Astrocyte (in vitro differentiated cells and primary cell): ENCODE results near the gene TIGD4. TPM values are rescaled to one million over a fixed set of nuclear protein-coding genes. Genes with fewer than 3 reads are reported as not detected.

Experiments
- DNase-seq: peaks from one replicate; pipeline ENCODE4 v3.0.0-alpha.2; 2010; ENCODE audit warnings: low read depth
- FAIRE-seq: peaks from 2 replicates; lab custom pipeline; 2011; peaks lifted over from hg19 to GRCh38; lab: Jason Lieb, UNC
- H2AFZ ChIP-seq: 2 replicates; pipeline ENCODE4 v1.6.0; 2012; ENCODE audit warnings: low read depth, low read length, inconsistent platforms
- H3K27ac ChIP-seq: 2 replicates; pipeline ENCODE4 v1.5.1; 2011; ENCODE audit warnings: low read depth, low read length, inconsistent platforms
- H3K27me3 ChIP-seq: 2 replicates; pipeline ENCODE4 v1.6.0; 2011; ENCODE audit warnings: low read length, inconsistent platforms; ENCODE audit not compliant: insufficient read depth
- H3K36me3 ChIP-seq: 2 replicates; pipeline ENCODE4 v1.5.1; 2011; ENCODE audit warnings: low read length, inconsistent platforms; ENCODE audit not compliant: insufficient read depth
- H3K4me1 ChIP-seq: 2 replicates; pipeline ENCODE4 v1.5.1; 2011; ENCODE audit warnings: low read length, inconsistent platforms; ENCODE audit not compliant: insufficient read depth
- H3K4me2 ChIP-seq: 2 replicates; pipeline ENCODE4 v1.6.0; 2012; ENCODE audit warnings: low read length, inconsistent platforms
- H3K4me3 ChIP-seq: 2 replicates; pipeline ENCODE4 v1.5.1; 2011; ENCODE audit warnings: low read depth, mild to moderate bottlenecking, low read length, inconsistent platforms; ENCODE audit not compliant: insufficient read depth
- H3K79me2 ChIP-seq: 2 replicates; pipeline ENCODE4 v1.6.0; 2012; ENCODE audit warnings: mild to moderate bottlenecking, low read length, inconsistent platforms; ENCODE audit not compliant: insufficient read depth
- H3K9ac ChIP-seq: 2 replicates; pipeline ENCODE4 v1.6.0; 2012; ENCODE audit warnings: mild to moderate bottlenecking, low read length, inconsistent platforms
- H3K9me3 ChIP-seq: 2 replicates; pipeline ENCODE4 v1.5.1; 2012; ENCODE audit warnings: low read depth, mild to moderate bottlenecking, low read length, inconsistent platforms; ENCODE audit not compliant: insufficient read depth
- H4K20me1 ChIP-seq: 2 replicates; pipeline ENCODE4 v1.6.0; 2012; ENCODE audit warnings: low read length, inconsistent platforms; ENCODE audit not compliant: insufficient read depth
- H3K27ac Mint-ChIP-seq: one replicate; pipeline ENCODE4 v1.8.0; 2021; ENCODE audit warnings: mild to moderate bottlenecking, mixed read lengths; ENCODE audit not compliant: unreplicated experiment
- H3K27me3 Mint-ChIP-seq: one replicate; pipeline ENCODE4 v1.8.0; 2021; ENCODE audit warnings: low read depth, mixed read lengths; ENCODE audit not compliant: unreplicated experiment
- H3K36me3 Mint-ChIP-seq: one replicate; pipeline ENCODE4 v1.8.0; 2021; ENCODE audit warnings: low read depth, mixed read lengths; ENCODE audit not compliant: unreplicated experiment
- H3K4me1 Mint-ChIP-seq: one replicate; pipeline ENCODE4 v1.8.0; 2021; ENCODE audit warnings: low read depth, mixed read lengths; ENCODE audit not compliant: unreplicated experiment
- H3K4me3 Mint-ChIP-seq: one replicate; pipeline ENCODE4 v1.8.0; 2021; ENCODE audit warnings: mild to moderate bottlenecking, moderate library complexity, mixed read lengths; ENCODE audit not compliant: unreplicated experiment
- H3K9me3 Mint-ChIP-seq: one replicate; pipeline ENCODE4 v1.8.0; 2021; ENCODE audit warnings: mild to moderate bottlenecking, mixed read lengths; ENCODE audit not compliant: unreplicated experiment
- CTCF ChIP-seq: IDR thresholded peaks from 2 replicates; pipeline ENCODE4 v1.5.1; 2011; ENCODE audit warnings: low read depth, mild to moderate bottlenecking, inconsistent platforms, low read length, moderate library complexity; ENCODE audit not compliant: insufficient read depth
- EZH2 ChIP-seq: IDR thresholded peaks from 2 replicates; pipeline ENCODE4 v1.6.1; 2012; ENCODE audit warnings: mild to moderate bottlenecking, low read length, inconsistent platforms; ENCODE audit not compliant: insufficient read depth
- total RNA-seq: library from RNA; stranded (reverse); gene quantifications from 2 replicates; pipeline ENCODE4 v1.2.1, GENCODE V29; 2021

The TIGD4 gene
- total RNA-seq, 1 donor from 2014 or later = 0.23 TPM

- no peak overlapping the region for H3K4me3 ChIP-seq
- H3K27ac ChIP-seq = no peak overlapping the region
- TF ChIP-seq EZH2 = no peak
- TF ChIP-seq CTCF = no peak
Measured at GRCh38 chr4:152734699-152735050, 44.9 kb downstream of the TIGD4 start.

DNA sequence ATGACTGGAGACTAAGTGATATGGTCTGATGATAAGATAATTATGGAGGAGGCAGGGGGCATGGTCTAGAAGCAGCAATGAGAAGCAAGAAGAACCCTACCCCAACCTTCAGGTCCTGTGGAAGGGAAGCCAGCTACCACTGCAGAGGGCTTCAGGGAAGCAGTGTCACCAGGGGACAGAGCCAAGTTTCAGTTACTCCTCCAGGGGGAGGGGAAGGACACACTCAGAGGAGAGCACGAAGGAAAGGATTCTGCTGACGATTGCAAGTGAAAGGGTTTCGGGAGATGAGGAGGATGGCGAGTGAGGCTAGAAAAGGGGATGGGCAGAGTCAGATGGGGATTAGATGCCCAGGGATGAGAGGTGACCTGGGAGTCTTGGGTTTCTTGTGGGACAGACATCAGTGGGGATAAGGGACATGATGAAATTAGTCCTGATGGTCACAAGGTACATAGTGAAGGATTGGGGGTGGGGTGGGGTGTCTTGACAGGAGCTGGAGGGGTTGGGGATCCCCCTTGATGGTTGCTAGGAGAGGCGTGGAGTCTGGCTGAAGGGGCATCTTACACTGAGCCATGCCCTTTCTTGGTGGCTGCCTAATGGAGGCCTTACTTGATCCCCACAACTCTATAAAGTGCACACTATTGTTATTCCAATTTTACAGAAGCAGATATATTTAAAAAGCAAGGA is 45.4 kb downstream of the TIGD4 start:
- FAIRE-seq = no peak
- TF ChIP-seq EZH2 (no peak), CTCF (no peak)
- H3K9me3 ChIP-seq = no peaks in the 10 kb centered on the region
- Mint-ChIP-seq H3K36me3 (no peaks in the 10 kb centered on the region), H3K27me3 (peaks cover 2% of the 10 kb centered on the region), H3K4me3 (no peak overlapping the region), H3K4me1 (no peaks in the 10 kb centered on the region), H3K9me3 (no peaks in the 10 kb centered on the region), H3K27ac (no peak overlapping the region)
- H2AFZ ChIP-seq = no peak overlapping the region
- no peaks in the 10 kb centered on the region for H3K36me3 ChIP-seq
- H3K27ac ChIP-seq = no peak overlapping the region
- H3K79me2 ChIP-seq = no peaks in the 10 kb centered on the region
- H3K4me2 ChIP-seq = no peak overlapping the region
- DNase-seq = no peak
- H3K27me3 ChIP-seq = peaks cover 5% of the 10 kb centered on the region
- no peak overlapping the region for H3K9ac ChIP-seq
- H3K4me3 ChIP-seq = no peak overlapping the region
- H4K20me1 ChIP-seq = no peaks in the 10 kb centered on the region
- H3K4me1 ChIP-seq = no peaks in the 10 kb centered on the region

More at GRCh38 chr4:152734699-152735050, 44.9 kb downstream of the TIGD4 start:
- Histone ChIP-seq H3K4me1 (no peaks in the 10 kb centered on the region), H3K36me3 (no peaks in the 10 kb centered on the region), H3K9me3 (no peaks in the 10 kb centered on the region), H2AFZ (no peak overlapping the region), H3K27me3 (peaks cover 5% of the 10 kb centered on the region), H3K9ac (no peak overlapping the region), H4K20me1 (no peaks in the 10 kb centered on the region), H3K4me2 (no peak overlapping the region), H3K79me2 (no peaks in the 10 kb centered on the region)
- H3K27ac Mint-ChIP-seq = no peak overlapping the region
- no peaks in the 10 kb centered on the region for H3K36me3 Mint-ChIP-seq
- no peak for DNase-seq
- FAIRE-seq = no peak
- no peak overlapping the region for H3K4me3 Mint-ChIP-seq
- H3K4me1 Mint-ChIP-seq = no peaks in the 10 kb centered on the region
- H3K27me3 Mint-ChIP-seq = peaks cover 2% of the 10 kb centered on the region
- H3K9me3 Mint-ChIP-seq = no peaks in the 10 kb centered on the region

DNA sequence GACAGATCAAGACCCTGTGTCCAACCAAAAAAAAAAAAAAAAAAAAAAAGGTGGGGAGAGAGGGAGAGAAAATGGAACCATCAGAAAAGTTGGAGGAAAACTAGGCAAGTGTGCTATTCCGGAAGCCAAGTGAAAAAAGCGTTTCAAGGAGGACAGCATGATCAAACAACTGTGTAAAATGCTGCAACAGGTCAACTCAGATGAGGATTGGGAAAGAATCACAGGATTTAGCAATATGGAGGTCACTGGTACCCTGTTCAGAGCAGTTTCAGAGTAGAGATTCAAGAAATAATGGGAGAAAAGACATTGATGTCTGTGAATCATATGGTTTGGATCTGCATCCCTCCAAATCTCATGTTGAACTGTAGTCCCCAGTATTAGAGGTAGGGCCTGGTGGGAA is 47.5 kb downstream of the TIGD4 start:
- peaks cover 5% of the 10 kb centered on the region for H3K27me3 ChIP-seq
- H3K9ac ChIP-seq = no peak overlapping the region
- H3K9me3 Mint-ChIP-seq = no peaks in the 10 kb centered on the region
- no peak overlapping the region for H3K27ac ChIP-seq
- DNase-seq = no peak
- no peaks in the 10 kb centered on the region for H3K36me3 ChIP-seq
- no peaks in the 10 kb centered on the region for H4K20me1 ChIP-seq
- no peaks in the 10 kb centered on the region for H3K79me2 ChIP-seq
- H3K27ac Mint-ChIP-seq = no peak overlapping the region
- peaks cover 7% of the 10 kb centered on the region for H3K27me3 Mint-ChIP-seq
- no peaks in the 10 kb centered on the region for H3K36me3 Mint-ChIP-seq
- no peaks in the 10 kb centered on the region for H3K4me1 Mint-ChIP-seq
- no peak overlapping the region for H2AFZ ChIP-seq
- no peak for FAIRE-seq
- H3K4me1 ChIP-seq = no peaks in the 10 kb centered on the region
- no peaks in the 10 kb centered on the region for H3K9me3 ChIP-seq
- H3K4me2 ChIP-seq = no peak overlapping the region
- H3K4me3 Mint-ChIP-seq = no peak overlapping the region
- no peak overlapping the region for H3K4me3 ChIP-seq
- no peak for TF ChIP-seq CTCF
